IMR-90 (cell line): Measurements from ENCODE around the gene HACL1. TPM values are rescaled to one million over a fixed set of nuclear protein-coding genes. Genes with fewer than 3 reads are reported as not detected.

ENCODE experiments used
- ATAC-seq: fragments of 200-7000 bp; cut with Tn5 transposase; 2 replicates; pipeline ENCODE4 v1.9.1; 2020; ENCODE audit warnings: low read depth, mild to moderate bottlenecking, moderate library complexity
- BruUV-seq: library from RNA; stranded (reverse); fragments of 400-500 nt; replicated peaks from 2 replicates; lab custom pipeline; 2021; lab: Mats Ljungman, UMichigan
- CTCF ChIA-PET: fragments of 300-600 bp; formaldehyde crosslinking; extraction: SDS; loops from one replicate; lab custom pipeline; 2021; ENCODE audit warnings: antibody characterized with exemption; lab: Yijun Ruan, JAX
- POLR2A ChIA-PET: fragments of 300-600 bp; sonication (Branson Sonifier 250); formaldehyde crosslinking; loops from one replicate; lab custom pipeline; 2022; ENCODE audit warnings: antibody characterized with exemption; ENCODE audit not compliant: unreplicated experiment; lab: Charles Lee
- DNase-seq: peaks from one replicate; pipeline ENCODE4 v3.0.0; 2013
- H2AFZ ChIP-seq: replicated peaks from 2 replicates; pipeline ENCODE3; 2013; ENCODE audit warnings: low read length, mild to moderate bottlenecking; ENCODE audit not compliant: poor library complexity
- H2AK5ac ChIP-seq: 2 replicates; pipeline ENCODE4 v1.6.1; 2013; ENCODE audit warnings: low read depth, low read length, inconsistent platforms
- H2AK9ac ChIP-seq: replicated peaks from 2 replicates; pipeline ENCODE3; 2013; ENCODE audit warnings: mild to moderate bottlenecking, low read depth, low read length, moderate library complexity; ENCODE audit not compliant: poor library complexity
- H2BK120ac ChIP-seq: 2 replicates; pipeline ENCODE4 v1.6.1; 2013; ENCODE audit warnings: low read depth, low read length, inconsistent platforms
- H2BK15ac ChIP-seq: 3 replicates; pipeline ENCODE4 v1.6.1; 2013; ENCODE audit warnings: low read depth, low read length, inconsistent platforms
- H2BK20ac ChIP-seq: 2 replicates; pipeline ENCODE4 v1.6.1; 2013; ENCODE audit warnings: low read depth, mild to moderate bottlenecking, inconsistent platforms, low read length, moderate library complexity
- H2BK5ac ChIP-seq: 2 replicates; pipeline ENCODE4 v1.6.1; 2013; ENCODE audit warnings: mild to moderate bottlenecking, low read depth, low read length, inconsistent platforms; ENCODE audit not compliant: poor library complexity, severe bottlenecking
- H3K14ac ChIP-seq: replicated peaks from 2 replicates; pipeline ENCODE4 v1.6.1; 2013; ENCODE audit warnings: low read depth, low read length, inconsistent platforms
- H3K18ac ChIP-seq: 2 replicates; pipeline ENCODE4 v1.6.1; 2013; ENCODE audit warnings: low read depth, low read length, control low read depth
- H3K23ac ChIP-seq: 2 replicates; pipeline ENCODE4 v1.6.1; 2013; ENCODE audit warnings: low read depth, low read length, inconsistent platforms
- H3K27ac ChIP-seq: 2 replicates; pipeline ENCODE4 v1.5.1; 2013; ENCODE audit warnings: mild to moderate bottlenecking, control low read depth, low read length; ENCODE audit not compliant: insufficient read depth
- H3K27me3 ChIP-seq: 2 replicates; pipeline ENCODE4 v1.6.1; 2013; ENCODE audit warnings: low read length; ENCODE audit not compliant: control insufficient read depth, insufficient read depth
- H3K36me3 ChIP-seq: 2 replicates; pipeline ENCODE4 v1.6.1; 2013; ENCODE audit warnings: low read length, mixed read lengths; ENCODE audit not compliant: control insufficient read depth, insufficient read depth
- H3K4ac ChIP-seq: 2 replicates; pipeline ENCODE4 v1.6.1; 2013; ENCODE audit warnings: low read depth, low read length, inconsistent platforms
- H3K4me1 ChIP-seq: 2 replicates; pipeline ENCODE4 v1.6.1; 2013; ENCODE audit warnings: low read length, mixed read lengths; ENCODE audit not compliant: control insufficient read depth, insufficient read depth
- H3K4me2 ChIP-seq: 2 replicates; pipeline ENCODE4 v1.6.1; 2013; ENCODE audit warnings: low read depth, mild to moderate bottlenecking, control low read depth, low read length, moderate library complexity
- H3K4me3 ChIP-seq: 2 replicates; pipeline ENCODE4 v1.5.1; 2013; ENCODE audit warnings: low read depth, mild to moderate bottlenecking, control low read depth, low read length, moderate library complexity; ENCODE audit not compliant: insufficient read depth
- H3K56ac ChIP-seq: 2 replicates; pipeline ENCODE4 v1.6.1; 2013; ENCODE audit warnings: low read length, inconsistent platforms; ENCODE audit not compliant: insufficient read depth; ENCODE audit errors: extremely low read depth
- H3K79me1 ChIP-seq, 2 experiments: 2 replicates each; pipeline ENCODE4 v1.6.1; 2013; ENCODE audit warnings: low read length in 2 of 2, inconsistent platforms in 1 of 2, low read depth in 1 of 2
- H3K9ac ChIP-seq: 2 replicates; pipeline ENCODE4 v1.6.1; 2013; ENCODE audit warnings: low read depth, low read length, control low read depth
- H3K9me1 ChIP-seq: 2 replicates; pipeline ENCODE4 v1.6.1; 2013; ENCODE audit warnings: low read length, inconsistent platforms; ENCODE audit not compliant: insufficient read depth
- H3K9me3 ChIP-seq: 2 replicates; pipeline ENCODE4 v1.6.1; 2013; ENCODE audit warnings: low read length; ENCODE audit not compliant: control insufficient read depth, insufficient read depth
- H4K20me1 ChIP-seq: 2 replicates; pipeline ENCODE4 v1.6.1; 2013; ENCODE audit warnings: low read length, inconsistent platforms; ENCODE audit not compliant: insufficient read depth
- H4K5ac ChIP-seq: 2 replicates; pipeline ENCODE4 v1.6.1; 2013; ENCODE audit warnings: mild to moderate bottlenecking, low read depth, low read length, control low read depth
- H4K8ac ChIP-seq, 2 experiments: 2 replicates each; pipeline ENCODE4 v1.6.1; 2013; ENCODE audit warnings: low read depth in 2 of 2, low read length in 2 of 2, control low read depth in 1 of 2, inconsistent platforms in 1 of 2
- H4K91ac ChIP-seq: 2 replicates; pipeline ENCODE4 v1.6.1; 2013; ENCODE audit warnings: low read depth, low read length, inconsistent platforms; ENCODE audit not compliant: insufficient read depth
- BHLHE40 ChIP-seq: fragments of 150-350 bp; IDR thresholded peaks from 2 replicates; pipeline ENCODE4 v1.6.1; 2016; ENCODE audit warnings: mild to moderate bottlenecking, low read depth, low read length
- CEBPB ChIP-seq: IDR thresholded peaks from 2 replicates; pipeline ENCODE4 v1.6.1; 2012; ENCODE audit warnings: low read depth, low read length, improper control_type of control experiment
- FOS ChIP-seq: fragments of 150-350 bp; IDR thresholded peaks from 2 replicates; pipeline ENCODE4 v1.6.1; 2016; ENCODE audit warnings: low read depth, low read length
- MAFK ChIP-seq: IDR thresholded peaks from 2 replicates; pipeline ENCODE4 v1.6.1; 2012; ENCODE audit warnings: low read depth, low read length, improper control_type of control experiment
- MAZ ChIP-seq: IDR thresholded peaks from 2 replicates; pipeline ENCODE4 v1.6.1; 2012; ENCODE audit warnings: low read depth, mild to moderate bottlenecking, low read length, improper control_type of control experiment, moderate library complexity, borderline replicate concordance
- MXI1 ChIP-seq: IDR thresholded peaks from 2 replicates; pipeline ENCODE4 v1.6.1; 2012; ENCODE audit warnings: low read depth, mild to moderate bottlenecking, low read length, moderate library complexity, borderline replicate concordance
- POLR2A ChIP-seq: IDR thresholded peaks from 2 replicates; pipeline ENCODE4 v1.6.1; 2012; ENCODE audit warnings: mild to moderate bottlenecking, low read depth, low read length
- RAD21 ChIP-seq: IDR thresholded peaks from 2 replicates; pipeline ENCODE4 v1.6.1; 2012; ENCODE audit warnings: low read length, improper control_type of control experiment
- RFX5 ChIP-seq: IDR thresholded peaks from 2 replicates; pipeline ENCODE4 v1.8.0; 2012; ENCODE audit warnings: low read depth, mild to moderate bottlenecking, low read length, moderate library complexity
- SMC3 ChIP-seq: fragments of 150-350 bp; IDR thresholded peaks from 2 replicates; pipeline ENCODE4 v1.6.1; 2016; ENCODE audit warnings: low read depth, mild to moderate bottlenecking, antibody characterized with exemption, low read length, moderate library complexity
- WGBS, 2 experiments: methylation state at CpG; one replicate each; pipeline versions ENCODE4 v1.1.5 to v1.1.7; 2013; ENCODE audit warnings: missing lambda C conversion rate in 2 of 2; ENCODE audit not compliant: insufficient read length in 1 of 2; ENCODE audit errors: extremely low coverage in 2 of 2; 5-methylcytosine and 5-hydroxymethylcytosine counted together
- dilution Hi-C: fragments of 300-500 bp; cut with HindIII; formaldehyde crosslinking; loops from one replicate; pipeline ENCODE4 v1.14.3; 2018; ENCODE audit warnings: low sequenced_read_pairs; ENCODE audit not compliant: unreplicated experiment
- in situ Hi-C: fragments of 300-500 bp; cut with MboI; formaldehyde crosslinking; loops from 3 replicates; pipeline ENCODE4 v1.14.3; 2019; ENCODE audit warnings: low sequenced_read_pairs, inconsistent platforms, mixed read lengths
- intact Hi-C: fragments of 100-400 bp; cut with micrococcal nuclease; formaldehyde crosslinking; loops from 2 replicates; pipeline ENCODE4 v1.10.0; 2022
- polyA plus RNA-seq, 3 experiments: library from polyadenylated mRNA; depleted of rRNA; stranded (reverse); fragments of >200 nt; gene quantifications; 2 replicates each; pipeline ENCODE4 v1.2.3, GENCODE V29; 2012; ENCODE audit warnings: low replicate concordance in 1 of 3
- total RNA-seq: library from RNA; depleted of rRNA; stranded (reverse); fragments of >200 nt; gene quantifications from 2 replicates; pipeline ENCODE4 v1.2.3, GENCODE V29; 2012
- TF ChIP-seq, protein P1 (sequence below): fragments of 150-350 bp; IDR thresholded peaks from 2 replicates; pipeline ENCODE4 v1.6.1; 2016; ENCODE audit warnings: low read depth, mild to moderate bottlenecking, low read length, moderate library complexity, borderline replicate concordance

The HACL1 gene
- total and polyA plus RNA-seq, 2 of the 4 experiments (the other 2 are of a cell fraction): 9.9 to 28.1 TPM

DNA sequence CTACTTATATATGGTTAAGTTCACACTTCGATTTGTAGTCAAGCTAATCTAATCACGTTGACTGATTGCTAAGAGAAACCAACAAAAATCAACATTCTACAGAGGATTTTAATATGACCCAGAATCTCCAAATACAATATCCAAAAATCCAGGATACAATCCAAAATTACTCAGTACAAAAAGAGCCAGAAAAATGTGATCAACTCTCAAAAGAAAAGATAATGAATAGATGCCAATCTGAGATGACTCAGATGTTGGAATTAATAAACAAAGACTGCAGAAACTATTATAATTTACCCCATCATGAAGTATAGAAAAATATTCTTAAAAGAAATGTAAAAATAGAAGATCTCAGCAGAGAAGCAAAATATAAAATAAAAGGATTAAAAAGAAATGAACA is 22.3 kb downstream of the HACL1 start:
- POLR2A ChIA-PET: no interaction called here

More for the DNA sequence above, 22.3 kb downstream of the HACL1 start:
- H3K4ac ChIP-seq: no peak overlapping the region
- H3K23ac ChIP-seq: no peak overlapping the region
- no peak overlapping the region for H3K18ac ChIP-seq
- DNase-seq (no peak), ATAC-seq (peak; percentile 17; the same call in 1 of the 2 replicates)
- H2AFZ ChIP-seq: no peak overlapping the region
- no peak overlapping the region for H3K56ac ChIP-seq
- no peaks in the 10 kb centered on the region for H3K27me3 ChIP-seq
- no peak overlapping the region for H4K91ac ChIP-seq
- no TSS peak for BruUV-seq
- H2BK20ac ChIP-seq: no peak overlapping the region
- no peak overlapping the region for H3K4me3 ChIP-seq
- H2AK9ac ChIP-seq: no peak overlapping the region
- CTCF ChIA-PET: no interaction called here
- no peak overlapping the region for H2AK5ac ChIP-seq
- no peaks in the 10 kb centered on the region for H3K9me3 ChIP-seq
- in situ Hi-C loops: no loop called here
- no peak overlapping the region for H4K8ac ChIP-seq
- peaks cover 7% of the 10 kb centered on the region for H3K9me1 ChIP-seq
- no peak overlapping the region for H3K4me2 ChIP-seq
- H4K5ac ChIP-seq: no peak overlapping the region
- intact Hi-C loops: no loop called here
- TF ChIP-seq MAZ (no peak), BHLHE40 (no peak), CEBPB (no peak), MAFK (no peak), RAD21 (no peak), RFX5 (no peak), POLR2A (no peak), SMC3 (no peak), MXI1 (no peak), FOS (no peak)
- TF ChIP-seq, protein P1, sequence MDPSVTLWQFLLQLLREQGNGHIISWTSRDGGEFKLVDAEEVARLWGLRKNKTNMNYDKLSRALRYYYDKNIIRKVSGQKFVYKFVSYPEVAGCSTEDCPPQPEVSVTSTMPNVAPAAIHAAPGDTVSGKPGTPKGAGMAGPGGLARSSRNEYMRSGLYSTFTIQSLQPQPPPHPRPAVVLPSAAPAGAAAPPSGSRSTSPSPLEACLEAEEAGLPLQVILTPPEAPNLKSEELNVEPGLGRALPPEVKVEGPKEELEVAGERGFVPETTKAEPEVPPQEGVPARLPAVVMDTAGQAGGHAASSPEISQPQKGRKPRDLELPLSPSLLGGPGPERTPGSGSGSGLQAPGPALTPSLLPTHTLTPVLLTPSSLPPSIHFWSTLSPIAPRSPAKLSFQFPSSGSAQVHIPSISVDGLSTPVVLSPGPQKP: no peak
- H4K20me1 ChIP-seq: no peaks in the 10 kb centered on the region
- H3K27ac ChIP-seq: no peak overlapping the region
- H3K79me1 ChIP-seq: no peaks in the 10 kb centered on the region; a peak in 3 of 4 replicates
- dilution Hi-C loops: no loop called here
- no peak overlapping the region for H2BK5ac ChIP-seq
- 100% methylated on average over 1 of the region's 2 CpGs; no CpG with 5 or more reads in 1 of the 2 experiments for WGBS, 2 experiments
- peaks cover 19% of the 10 kb centered on the region for H3K36me3 ChIP-seq
- no peak overlapping the region for H3K9ac ChIP-seq
- H3K4me1 ChIP-seq: no peaks in the 10 kb centered on the region
- no peak overlapping the region for H2BK15ac ChIP-seq
- H3K14ac ChIP-seq: no peak overlapping the region
- no peak overlapping the region for H2BK120ac ChIP-seq
